Uterus (tissue), 2 donors: ENCODE results near the gene PROC.

Experiments
- POLR2A ChIP-seq, 2 donors: fragments of 450-650 bp; IDR thresholded peaks; one replicate each; pipeline ENCODE4 v1.6.1; 2016; ENCODE audit warnings: antibody characterized with exemption in 2 of 2, mild to moderate bottlenecking in 1 of 2, moderate library complexity in 1 of 2
- TF ChIP-seq, protein P1 (sequence below), 4 experiments: fragments of 200-600 bp in 2 of 4; fragments of 450-650 bp in 2 of 4; sonication (generic) in 2 of 4; IDR thresholded peaks; one replicate each; pipeline ENCODE4 v1.5.1; 2016 to 2019; ENCODE audit warnings: antibody characterized with exemption in 4 of 4, mild to moderate bottlenecking in 2 of 4, moderate library complexity in 1 of 4

DNA sequence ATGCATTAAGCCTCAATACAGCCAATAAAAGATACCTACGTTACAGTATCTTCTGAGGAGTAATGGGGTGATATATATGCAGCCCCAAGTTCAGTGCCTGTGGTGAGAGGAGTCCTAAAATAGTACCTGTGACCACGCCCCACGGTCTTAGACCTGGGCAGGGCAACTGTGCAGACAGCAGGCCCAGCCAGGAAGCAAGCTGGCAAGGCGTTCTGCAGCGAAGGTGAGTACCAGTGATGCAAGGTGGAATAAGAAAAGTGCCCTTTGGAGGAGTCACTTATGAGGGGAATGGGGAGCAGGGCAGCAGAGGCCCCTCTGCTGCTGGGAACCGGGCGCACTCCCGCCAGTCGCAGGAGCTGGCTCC is 17.7 kb upstream of the PROC start:
- TF ChIP-seq, protein P1, sequence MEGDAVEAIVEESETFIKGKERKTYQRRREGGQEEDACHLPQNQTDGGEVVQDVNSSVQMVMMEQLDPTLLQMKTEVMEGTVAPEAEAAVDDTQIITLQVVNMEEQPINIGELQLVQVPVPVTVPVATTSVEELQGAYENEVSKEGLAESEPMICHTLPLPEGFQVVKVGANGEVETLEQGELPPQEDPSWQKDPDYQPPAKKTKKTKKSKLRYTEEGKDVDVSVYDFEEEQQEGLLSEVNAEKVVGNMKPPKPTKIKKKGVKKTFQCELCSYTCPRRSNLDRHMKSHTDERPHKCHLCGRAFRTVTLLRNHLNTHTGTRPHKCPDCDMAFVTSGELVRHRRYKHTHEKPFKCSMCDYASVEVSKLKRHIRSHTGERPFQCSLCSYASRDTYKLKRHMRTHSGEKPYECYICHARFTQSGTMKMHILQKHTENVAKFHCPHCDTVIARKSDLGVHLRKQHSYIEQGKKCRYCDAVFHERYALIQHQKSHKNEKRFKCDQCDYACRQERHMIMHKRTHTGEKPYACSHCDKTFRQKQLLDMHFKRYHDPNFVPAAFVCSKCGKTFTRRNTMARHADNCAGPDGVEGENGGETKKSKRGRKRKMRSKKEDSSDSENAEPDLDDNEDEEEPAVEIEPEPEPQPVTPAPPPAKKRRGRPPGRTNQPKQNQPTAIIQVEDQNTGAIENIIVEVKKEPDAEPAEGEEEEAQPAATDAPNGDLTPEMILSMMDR (IDR thresholded peaks at IDR 0.05): no peak
- no peak for TF ChIP-seq POLR2A (IDR thresholded peaks at IDR 0.05)
